ENCODE data around the gene OSGIN1.

The OSGIN1 gene

DNA sequence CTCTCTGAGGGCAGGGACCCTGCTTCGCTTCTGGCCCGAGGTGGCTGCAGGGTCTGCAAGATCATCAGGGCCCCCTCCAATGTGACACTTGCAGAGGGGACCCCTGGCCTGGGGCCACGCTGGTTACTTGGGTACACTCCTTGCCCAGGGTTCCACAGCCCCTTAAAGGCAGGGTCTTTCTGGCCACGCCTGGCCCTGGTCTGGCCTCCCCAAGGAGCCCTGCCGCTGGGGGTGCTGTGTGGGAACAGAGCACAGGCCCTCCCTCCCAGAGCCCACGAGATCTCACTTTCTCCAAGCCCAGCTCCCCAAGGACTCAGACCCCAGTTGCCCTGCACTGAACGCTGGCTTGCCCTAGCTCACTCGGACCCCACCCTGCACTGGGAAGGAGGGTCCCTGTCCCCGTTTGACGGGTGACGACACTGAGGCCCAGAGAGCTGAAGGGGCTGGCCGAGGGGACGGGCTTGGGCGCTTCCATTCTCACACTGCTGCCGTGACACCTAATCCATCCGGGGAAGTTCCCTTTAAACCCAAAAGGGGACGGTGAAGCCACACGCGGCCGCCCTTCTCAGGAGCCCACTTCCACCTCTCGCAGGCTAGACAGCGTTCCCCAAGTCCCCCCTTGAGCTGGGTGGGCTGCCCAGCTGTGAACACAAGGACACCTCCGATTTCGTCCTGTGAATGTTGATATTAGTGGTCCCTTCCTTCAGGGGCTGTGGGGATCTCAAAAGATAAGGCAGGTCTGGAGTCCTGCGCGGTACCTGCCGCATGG is 26.9 kb upstream of the OSGIN1 start:
- DNase-seq = no peak

DNA sequence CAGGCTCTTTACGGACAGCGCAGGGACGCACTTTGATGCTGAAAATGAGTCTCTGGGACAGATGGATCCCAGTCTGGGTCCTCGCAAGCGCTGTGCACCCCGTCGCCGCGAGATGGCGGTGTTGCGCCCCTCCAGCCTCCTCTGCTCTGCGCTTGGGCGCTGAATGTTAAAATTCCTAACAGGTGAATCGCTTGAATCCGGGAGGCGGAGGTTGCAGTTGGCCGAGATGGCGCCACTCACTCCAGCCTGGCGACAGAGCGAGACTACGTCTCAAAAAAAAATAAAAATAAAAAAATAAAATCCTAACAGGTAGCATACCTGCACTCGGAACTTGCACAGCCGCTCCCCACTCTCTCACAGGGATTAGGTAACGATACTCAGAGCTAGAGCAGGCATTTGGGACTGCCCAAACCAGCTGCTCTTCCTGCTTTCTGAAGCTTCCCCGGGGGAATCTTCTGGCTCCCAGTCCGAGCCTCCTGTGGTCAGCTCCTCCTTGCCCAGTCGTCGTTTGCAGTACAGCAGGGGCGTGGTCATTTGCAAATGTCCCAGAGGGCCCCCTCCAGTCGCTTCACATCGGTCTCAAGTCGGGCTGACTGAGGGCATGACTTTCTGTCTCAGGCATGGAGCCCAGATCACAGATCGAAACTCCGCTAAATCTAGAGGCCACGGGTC is 26.2 kb upstream of the OSGIN1 start:
- peak in 45 of 51 donors; percentile 2 to 78 (median 39) for DNase-seq

DNA sequence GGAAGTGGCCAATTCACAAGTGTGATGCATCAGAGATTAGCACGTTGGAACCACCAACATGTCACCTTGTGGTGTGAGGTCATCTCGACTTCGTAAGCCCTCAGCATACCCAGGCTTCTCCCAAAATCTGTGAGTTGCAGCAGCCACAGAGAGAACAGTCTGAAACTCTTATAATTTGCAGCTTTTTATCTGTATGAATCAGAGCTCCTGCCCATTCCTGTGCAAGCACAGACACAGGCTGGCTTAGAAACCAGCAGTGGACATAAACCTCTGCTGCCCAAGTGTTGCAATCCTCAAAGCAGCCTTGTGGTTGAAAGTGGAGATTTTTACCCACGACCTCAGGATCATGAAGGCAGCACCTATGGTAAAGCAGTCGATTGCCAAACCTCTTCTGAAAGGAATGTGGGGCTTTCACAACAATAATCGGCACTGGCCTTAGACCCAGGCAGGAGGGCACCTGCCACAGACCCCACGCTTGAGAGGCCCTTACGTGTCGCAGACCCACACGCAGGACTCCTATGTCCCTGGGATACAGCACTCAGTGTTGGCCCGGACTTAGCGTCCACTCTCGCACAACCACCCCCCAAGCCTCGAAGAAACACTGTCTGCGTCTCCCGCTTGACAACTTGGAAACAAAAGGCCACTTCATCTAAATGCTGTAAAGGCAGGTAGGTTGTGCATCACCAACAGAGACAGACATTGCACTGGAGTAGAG is 24.5 kb upstream of the OSGIN1 start:
- no peak for DNase-seq

DNA sequence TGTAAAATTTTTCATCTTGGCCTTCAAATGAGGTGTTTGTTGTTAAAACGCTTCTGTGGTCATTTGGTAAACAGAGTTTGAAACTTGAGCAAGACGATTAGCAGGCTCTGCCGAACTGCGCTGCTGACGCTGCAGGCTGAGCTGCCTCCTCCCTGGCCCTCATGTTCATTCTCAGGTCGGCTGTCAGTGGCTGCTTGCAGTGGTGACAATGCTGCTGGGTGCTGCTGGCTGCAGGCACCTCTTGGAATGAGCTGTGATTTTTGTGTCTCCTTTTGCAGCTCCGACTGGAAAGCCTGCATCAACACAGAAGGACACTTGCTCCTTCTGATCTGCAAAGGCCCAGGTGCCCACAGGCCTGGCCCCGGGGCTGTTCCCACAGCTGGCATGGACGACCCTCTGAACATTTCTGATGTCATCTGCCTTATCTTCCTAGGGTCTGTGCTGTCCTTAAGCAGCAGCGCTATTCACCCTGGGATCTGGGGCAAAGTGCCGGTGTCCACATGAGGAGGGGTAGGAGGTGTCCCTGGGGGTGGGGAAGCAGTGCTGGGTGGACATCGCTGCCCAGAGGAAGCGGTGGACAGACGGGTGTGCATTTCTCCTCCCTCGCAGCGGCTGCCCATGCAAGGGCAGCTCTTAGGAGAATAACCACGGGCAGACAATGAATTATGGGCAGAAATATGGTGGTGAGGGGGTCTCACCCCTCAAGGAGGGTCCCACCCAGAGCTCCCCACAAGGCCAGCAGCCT is 23.1 kb upstream of the OSGIN1 start:
- no peak for DNase-seq

DNA sequence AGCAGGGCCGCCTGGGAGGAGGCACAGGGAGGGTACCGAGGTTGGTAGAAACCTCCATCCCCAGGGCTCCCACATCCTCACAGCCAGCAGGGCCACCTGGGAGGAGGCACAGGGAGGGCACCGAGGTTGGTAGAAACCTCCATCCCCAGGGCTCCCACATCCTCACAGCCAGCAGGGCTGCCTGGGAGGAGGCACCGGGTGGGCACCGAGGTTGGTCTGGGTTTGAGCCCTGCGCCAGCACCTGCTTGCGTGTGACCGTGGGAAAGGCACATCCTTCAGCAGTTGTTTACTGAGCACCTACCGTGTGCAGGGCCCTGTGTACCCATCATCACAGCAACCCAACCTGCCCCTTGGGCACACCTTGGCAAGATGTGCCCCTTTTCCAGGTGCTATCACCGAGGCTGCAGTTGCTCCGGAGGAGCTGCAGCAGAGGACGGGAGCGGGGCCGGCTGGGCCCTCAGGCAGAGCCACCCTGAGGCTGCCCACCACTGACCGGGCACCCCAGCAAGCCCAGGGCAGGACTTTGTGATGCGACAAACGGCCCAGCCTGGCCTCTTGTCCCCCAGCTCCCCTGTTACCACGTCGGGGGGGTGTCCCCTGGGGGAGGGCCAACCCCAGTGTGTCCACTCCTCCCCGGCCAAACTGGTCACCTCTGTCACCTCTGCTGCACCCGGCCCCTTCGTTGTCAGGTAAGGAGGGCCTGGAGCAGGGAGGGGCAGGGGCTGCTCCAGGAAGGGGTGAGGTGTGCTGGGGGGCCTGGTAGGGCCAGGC is 22.1 kb upstream of the OSGIN1 start:
- DNase-seq = no peak

DNA sequence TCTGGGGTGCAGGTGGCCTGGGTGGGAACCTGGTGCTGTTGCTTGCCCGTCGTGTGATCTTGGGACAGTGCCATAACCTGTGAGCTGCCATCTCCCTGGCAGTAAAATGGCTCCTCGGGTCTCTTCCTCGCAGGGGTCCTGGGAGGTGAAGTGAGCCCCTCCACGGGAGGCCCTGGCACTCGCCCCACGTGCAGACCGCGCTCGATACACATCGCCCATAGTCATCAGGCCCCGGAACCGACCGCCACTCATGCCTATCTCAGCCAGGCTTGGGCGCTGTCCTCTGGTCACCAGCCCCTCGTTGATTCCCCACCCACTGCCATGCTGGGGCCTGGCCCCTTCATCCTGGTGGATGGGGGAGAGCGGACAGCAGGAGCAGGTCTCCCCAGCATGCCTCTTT is 21.5 kb upstream of the OSGIN1 start:
- DNase-seq = no peak

DNA sequence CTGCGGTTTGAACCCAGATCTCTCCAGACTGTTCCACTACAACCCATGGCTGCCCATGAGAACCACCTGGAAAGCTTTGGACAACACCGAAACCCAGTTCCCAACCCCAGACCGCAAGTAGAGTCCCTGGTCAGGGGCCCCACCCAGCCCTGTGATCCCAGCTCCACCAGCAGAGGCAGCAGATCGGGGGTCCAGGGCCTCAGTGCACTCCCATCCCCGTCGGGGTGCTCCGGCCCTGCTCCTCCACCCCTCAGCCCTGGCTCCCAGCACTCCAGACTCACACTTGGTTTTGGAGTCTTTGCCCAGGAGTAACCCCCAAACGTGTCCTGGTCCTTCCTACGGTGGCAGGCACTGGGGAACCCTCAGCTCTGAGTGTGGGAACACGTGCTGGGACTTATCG is 20.7 kb upstream of the OSGIN1 start:
- DNase-seq = no peak

DNA sequence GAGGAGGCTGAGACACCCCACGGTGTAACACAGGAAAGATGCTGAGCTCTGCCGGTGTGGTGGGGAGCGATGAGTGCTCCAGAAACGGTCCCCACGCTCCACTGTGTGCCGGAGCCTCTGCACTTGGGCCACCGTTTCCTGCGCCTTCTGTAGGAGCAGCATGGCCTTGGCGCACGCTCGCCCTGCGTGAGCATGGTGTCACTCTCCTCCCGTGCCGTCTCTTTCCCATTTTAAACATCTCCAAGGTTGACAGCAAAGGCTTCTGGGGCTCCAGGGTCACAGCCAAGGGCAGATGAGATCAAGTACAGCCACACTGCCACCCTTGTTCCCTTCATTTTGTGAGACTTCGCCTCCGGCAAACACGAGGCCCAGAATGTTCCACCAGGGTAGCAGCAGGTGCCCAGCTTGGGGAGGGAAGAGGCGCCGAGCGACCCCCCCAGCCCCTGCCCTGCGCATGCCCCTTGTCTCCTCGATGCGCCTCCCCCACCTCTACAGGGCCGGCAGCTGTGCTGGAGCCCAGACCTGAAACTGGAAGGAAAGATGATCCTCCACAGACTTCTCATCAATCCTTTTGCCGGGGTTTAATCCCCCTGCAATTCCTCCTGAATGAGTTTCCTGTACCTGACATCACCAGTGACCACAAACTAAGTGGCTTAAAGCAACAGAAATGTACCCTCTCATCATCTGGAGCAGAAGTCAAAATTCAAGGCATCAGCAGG is 19.9 kb upstream of the OSGIN1 start:
- DNase-seq = no peak

DNA sequence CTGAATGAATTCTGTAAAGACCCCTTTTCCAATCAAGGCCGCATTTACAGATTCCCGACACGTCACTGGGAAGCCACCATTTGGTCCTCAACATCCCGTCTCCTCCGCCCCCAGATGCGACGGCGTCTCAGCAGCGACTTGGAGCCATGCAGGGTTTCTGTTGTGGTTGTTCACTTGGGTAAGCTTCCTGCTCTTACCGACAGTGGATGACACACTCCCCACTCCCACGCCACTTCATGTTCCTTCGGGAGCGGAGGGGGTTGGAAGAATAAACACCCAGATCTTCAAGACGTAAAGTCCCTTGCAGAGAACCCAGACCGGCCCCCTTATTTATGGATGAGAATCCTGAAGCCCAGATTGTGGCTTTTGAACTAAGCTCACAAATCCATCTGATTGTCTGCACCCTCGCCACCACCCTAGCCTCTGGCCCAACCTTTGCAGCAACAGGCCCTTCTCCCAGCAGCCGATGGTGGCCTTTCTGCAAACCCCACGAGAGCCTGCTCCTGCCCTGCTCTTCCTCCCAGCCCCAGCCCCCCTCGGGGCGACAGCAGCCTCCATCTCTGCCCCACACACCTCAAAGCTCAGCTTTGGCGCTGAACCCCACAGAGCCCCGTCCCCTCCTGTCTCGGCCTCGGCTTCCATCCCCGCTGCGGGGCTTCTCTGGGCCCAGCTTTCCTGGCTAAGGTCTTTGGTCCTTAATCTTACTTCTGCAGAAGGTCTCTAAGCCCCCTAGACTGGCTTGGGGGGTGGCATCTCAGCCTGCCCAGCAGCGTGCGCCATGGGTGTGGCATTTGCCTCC is 19.0 kb upstream of the OSGIN1 start:
- peak in 4 of 51 donors; percentile 6 to 52 (median 26) for DNase-seq

DNA sequence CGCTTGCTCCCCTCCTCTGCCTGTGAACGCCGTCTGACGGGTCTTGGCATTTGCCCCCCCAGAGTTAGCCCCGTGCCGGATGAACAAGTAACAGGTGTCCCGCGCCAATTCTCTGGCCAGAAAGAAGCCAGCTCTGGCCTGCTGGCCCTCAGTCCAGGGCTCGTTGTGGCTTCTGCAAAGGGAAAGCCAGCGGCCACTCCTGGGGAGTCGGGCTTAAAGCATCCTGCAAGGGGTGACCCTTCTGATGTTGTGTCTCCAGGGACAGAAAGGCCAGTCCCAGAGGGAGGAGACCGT is 18.4 kb upstream of the OSGIN1 start:
- DNase-seq = no peak

DNA sequence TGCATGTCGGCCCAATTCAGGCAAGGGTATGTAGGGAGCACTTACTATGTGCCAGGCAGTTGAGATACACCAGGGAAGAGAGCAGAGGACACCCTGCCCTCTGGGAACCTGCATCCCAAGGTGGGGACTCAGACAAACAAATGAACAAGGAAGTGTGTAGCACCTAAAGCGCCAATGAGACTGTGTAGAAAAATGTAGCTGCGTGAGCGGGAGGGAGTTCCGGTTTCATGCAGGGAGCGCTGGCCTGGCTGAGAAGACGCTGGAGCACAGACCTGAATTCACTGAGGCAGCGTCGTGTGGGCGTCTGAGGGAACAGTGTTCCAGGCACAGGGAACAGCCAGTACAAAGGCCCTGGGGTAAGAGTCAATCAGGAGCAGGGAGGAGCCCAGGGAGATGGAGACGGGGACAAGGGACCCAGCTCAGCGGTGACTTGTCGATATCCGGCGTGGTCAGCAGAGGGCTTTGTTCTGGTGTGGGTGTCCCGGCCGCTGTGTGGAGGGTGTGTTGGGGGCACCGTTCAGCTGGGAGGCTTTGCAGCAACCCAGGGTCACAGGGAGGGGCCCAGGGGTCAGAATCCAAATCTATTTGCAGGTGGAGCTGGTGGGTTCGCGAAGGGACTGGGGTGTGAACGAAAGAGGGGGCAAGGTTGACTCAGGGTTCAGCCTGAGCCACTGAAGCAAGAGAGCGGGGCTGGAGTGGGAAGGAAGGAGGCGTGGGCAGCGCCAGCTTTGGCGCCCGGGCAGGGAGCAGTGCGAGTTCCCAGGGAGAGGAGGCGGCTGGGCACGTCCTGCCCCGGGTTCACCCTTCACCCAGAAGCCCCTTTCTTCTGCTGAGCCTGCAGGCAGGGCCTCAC is 17.8 kb upstream of the OSGIN1 start:
- no peak for DNase-seq

DNA sequence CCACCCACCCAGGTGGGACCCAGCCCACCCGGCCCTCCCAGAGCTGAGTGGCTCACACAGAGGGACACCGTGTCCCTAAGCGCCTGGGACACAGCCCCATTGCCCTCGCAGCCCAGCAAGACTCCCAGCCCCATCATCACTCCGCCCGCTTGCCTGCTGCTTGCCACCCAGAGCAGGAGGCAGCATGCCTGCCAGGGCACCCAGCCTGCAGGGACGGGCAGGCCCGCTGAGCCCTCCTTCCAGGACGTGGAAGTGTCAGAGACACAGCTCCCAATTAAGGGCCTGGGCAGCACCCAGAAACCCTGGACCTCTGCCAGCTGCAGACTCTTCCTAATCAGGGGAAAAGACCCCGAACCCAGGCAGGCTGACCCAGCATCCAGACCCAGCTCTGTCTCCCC is 17.2 kb upstream of the OSGIN1 start:
- no peak for DNase-seq

DNA sequence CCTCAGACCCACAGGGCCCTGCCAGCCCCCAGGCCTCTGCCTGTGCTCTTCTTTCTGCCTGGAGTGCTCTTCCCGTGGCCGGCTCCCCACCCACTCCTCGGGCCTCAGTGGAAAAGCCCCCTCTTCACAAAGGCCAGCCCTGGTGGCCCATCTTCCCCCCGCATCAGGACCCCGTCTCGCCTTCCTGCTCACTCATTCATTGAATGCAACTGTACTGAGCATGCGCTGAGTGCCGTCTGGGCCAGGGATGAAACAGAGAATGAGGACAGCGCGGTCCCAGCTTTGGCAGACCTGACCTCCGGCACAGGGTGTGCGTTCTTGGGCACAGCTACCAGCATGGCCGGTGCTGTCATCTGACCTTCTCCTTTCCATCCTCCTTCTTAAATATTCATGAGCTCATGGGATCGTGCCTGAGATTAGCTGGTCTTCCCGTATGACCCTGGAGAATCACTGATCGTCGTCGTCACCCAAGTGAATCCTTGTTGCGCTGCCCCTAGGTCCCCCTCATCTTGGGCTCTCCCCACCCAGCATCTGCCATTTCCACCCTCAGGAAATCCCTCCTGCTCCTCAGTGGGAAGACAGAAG is 16.4 kb upstream of the OSGIN1 start:
- DNase-seq = no peak

DNA sequence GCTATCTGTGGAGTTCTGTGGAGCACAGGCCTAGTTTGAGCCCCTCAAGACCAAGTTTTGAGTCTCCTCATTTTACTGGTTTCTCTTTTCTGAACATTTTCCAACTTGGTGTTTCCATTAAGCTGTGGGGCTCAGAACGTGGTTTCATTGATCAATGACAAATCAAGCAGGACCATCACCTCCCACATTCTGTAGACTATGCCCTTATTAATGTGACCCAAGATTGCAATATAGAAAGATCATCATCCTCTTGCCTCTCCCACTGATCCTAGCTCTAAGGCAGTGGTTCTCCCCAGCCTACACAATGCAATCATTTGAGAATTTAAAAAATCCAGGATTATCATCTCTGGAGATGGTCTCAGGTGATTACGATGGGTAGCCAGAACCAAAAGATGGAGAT is 15.8 kb upstream of the OSGIN1 start:
- DNase-seq = no peak

DNA sequence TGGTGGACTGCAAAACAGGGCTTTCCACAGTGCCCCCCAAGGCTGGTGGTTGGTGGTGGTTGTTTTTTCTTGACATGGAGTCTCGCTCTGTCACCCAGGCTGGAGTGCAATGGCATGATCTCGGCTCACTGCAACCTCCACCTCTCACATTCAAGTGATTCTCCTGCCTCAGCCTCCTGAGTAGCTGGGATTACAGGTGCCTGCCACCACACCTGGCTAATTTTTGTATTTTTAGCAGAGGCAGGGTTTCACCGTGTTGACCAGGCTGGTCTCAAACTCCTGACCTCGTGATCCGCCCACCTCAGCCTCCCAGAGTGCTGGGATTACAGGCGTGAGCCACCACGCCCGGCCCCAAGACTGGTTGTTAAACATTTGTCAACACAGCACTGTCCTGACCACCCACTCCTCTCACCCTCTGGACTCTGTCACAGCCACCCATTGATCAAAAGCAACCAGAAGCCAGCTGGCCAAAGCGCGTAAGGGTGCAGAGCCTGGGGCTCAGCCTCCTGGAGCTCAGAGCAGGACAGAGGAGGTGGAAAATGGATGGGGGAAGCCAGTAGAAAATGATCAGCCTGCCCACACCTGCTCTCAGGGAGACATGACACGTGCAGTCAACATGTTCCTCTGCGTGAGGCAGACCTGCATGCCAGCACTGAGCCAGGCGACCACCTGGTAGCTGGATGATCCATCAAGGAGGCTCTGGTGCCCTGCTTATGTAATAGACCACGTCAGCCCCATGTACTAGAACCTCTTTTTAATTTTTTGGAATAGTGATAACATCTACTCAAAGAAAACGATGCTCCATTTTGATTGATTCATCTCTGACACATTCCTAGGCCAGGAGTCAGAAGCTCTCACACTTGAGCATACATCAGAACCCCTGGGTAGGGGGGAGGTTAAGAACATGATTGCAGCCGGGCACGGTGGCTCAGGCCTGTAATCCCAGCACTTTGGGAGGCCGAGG is 14.8 kb upstream of the OSGIN1 start:
- no peak for DNase-seq

DNA sequence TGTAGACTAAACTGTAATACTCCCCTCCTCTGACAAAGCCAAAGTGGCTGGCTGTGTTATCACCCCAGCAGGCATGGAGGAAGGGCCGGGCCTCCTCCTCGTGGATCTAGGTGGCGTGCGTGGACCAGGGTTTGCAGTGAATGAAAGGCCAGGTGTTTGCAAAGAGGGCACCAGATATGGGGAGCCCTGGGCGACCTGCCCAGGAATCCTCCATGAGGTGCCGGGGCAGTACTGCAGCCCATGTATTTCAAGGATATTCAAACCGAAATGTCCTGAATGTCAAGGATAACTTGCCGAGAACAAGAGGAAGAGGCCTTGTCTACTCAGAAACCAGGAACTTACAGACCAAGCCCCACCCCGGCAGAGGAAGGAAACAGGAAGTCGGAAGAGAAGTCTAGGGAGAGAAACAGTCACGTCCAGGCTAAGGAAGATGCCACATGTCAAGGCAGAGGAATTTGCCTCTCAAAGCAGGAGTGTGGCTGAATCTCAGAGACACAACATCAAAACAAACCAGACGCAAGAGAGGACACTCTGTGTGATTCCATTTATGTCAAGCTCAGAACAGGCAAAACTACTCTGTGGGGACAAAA is 13.7 kb upstream of the OSGIN1 start:
- DNase-seq = no peak

DNA sequence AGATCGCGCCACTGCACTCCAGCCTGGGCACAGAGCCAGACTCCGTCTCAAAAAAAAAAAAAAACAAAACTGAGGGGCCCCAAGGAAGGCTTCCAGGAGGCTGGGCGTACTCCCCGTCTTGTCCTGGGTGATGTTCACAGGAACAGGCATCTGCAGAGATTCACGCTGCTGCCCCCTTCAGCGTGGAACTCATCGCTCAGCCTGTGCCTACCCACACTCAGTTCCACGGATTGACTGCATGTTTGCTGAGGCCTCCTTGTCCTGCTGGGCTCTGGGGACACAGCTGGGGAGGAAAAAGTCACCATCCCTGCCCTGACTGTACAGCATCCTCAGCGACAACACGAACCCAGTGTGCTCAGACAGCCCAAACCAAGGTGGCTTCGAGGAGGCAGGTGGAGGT is 12.9 kb upstream of the OSGIN1 start:
- no peak for DNase-seq

All from hypothalamus (tissue), 51 donors.